K562 (cell line): ENCODE results near the gene TAPBPL. TPM values are rescaled to one million over a fixed set of nuclear protein-coding genes. Genes with fewer than 3 reads are reported as not detected.
A peak's percentile ranks its signal among the peaks of the same experiment; 100 is the strongest.

Experiments
- CBFA2T3 ChIP-seq: fragments of 450-650 bp; IDR thresholded peaks from 2 replicates; pipeline ENCODE4 v1.6.1; 2017
- E2F4 ChIP-seq: sonication (generic); formaldehyde crosslinking; IDR thresholded peaks from 2 replicates; pipeline ENCODE4 v1.8.0; 2022; ENCODE audit warnings: mild to moderate bottlenecking, low read depth, missing genetic modification reagents
- ELF2 ChIP-seq: fragments of 250-450 bp; sonication (Bioruptor Pico); IDR thresholded peaks from 2 replicates; pipeline ENCODE4 v1.5.0; 2021; ENCODE audit warnings: mild to moderate bottlenecking
- GTF2B ChIP-seq: IDR thresholded peaks from 2 replicates; pipeline ENCODE4 v1.6.1; 2011; ENCODE audit not compliant: insufficient read length; ENCODE audit errors: extremely low read depth
- KDM2B ChIP-seq: fragments of 250-450 bp; sonication (Bioruptor Pico); IDR thresholded peaks from 2 replicates; pipeline ENCODE4 v1.8.0; 2021; ENCODE audit warnings: mild to moderate bottlenecking, moderate library complexity
- NFIC ChIP-seq: fragments of 450-650 bp; IDR thresholded peaks from 2 replicates; pipeline ENCODE4 v1.6.1; 2017; ENCODE audit warnings: mild to moderate bottlenecking, inconsistent platforms
- PHF20 ChIP-seq: fragments of 450-650 bp; IDR thresholded peaks from 2 replicates; pipeline ENCODE4 v1.6.1; 2018; ENCODE audit not compliant: partially characterized antibody
- PRPF4 ChIP-seq: fragments of 200-400 bp; formaldehyde crosslinking; IDR thresholded peaks from one replicate; pipeline ENCODE4 v1.6.1; 2017; ENCODE audit warnings: low read length, low read depth, mild to moderate bottlenecking; ENCODE audit not compliant: insufficient read depth, poor library complexity, severe bottlenecking
- RBBP5 ChIP-seq: fragments of 200-600 bp; sonication (generic); IDR thresholded peaks from 2 replicates; pipeline ENCODE4 v1.6.1; 2012; ENCODE audit warnings: borderline replicate concordance, mild to moderate bottlenecking, low read length, control low read depth, inconsistent platforms; ENCODE audit not compliant: insufficient read depth, poor library complexity, severe bottlenecking
- SIRT6 ChIP-seq: IDR thresholded peaks from one replicate; pipeline ENCODE4 v1.6.1; 2012; ENCODE audit warnings: low read depth, mild to moderate bottlenecking, control low read depth, inconsistent platforms, low read length, moderate library complexity
- SMARCA5 ChIP-seq: fragments of 450-650 bp; IDR thresholded peaks from 2 replicates; pipeline ENCODE4 v1.6.1; 2016
- SNRNP70 ChIP-seq: fragments of 200-400 bp; formaldehyde crosslinking; optimal IDR thresholded peaks from 2 replicates; pipeline ENCODE3; 2017; ENCODE audit warnings: low read depth, low read length
- TCF3 ChIP-seq: sonication (generic); formaldehyde crosslinking; IDR thresholded peaks from 2 replicates; pipeline ENCODE4 v1.4.0; 2020; ENCODE audit warnings: mild to moderate bottlenecking, missing genetic modification reagents
- TEAD2 ChIP-seq: fragments of 450-650 bp; IDR thresholded peaks from 2 replicates; pipeline ENCODE4 v1.6.1; 2016; ENCODE audit warnings: missing genetic modification characterization, control low read depth, missing compliant biosample characterization
- THRA ChIP-seq: fragments of 450-650 bp; IDR thresholded peaks from 2 replicates; pipeline ENCODE4 v1.6.1; 2017; ENCODE audit warnings: mild to moderate bottlenecking, moderate library complexity
- THRAP3 ChIP-seq: fragments of 450-650 bp; IDR thresholded peaks from 2 replicates; pipeline ENCODE4 v1.6.1; 2016; ENCODE audit warnings: mild to moderate bottlenecking, inconsistent platforms, borderline replicate concordance
- ZKSCAN3 ChIP-seq: fragments of 250-450 bp; sonication (Bioruptor Pico); IDR thresholded peaks from 2 replicates; pipeline ENCODE4 v1.4.0; 2020
- ZNF785 ChIP-seq: fragments of 250-450 bp; sonication (Bioruptor Pico); IDR thresholded peaks from 2 replicates; pipeline ENCODE4 v1.4.0; 2020; ENCODE audit warnings: mild to moderate bottlenecking
- polyA plus RNA-seq, 8 experiments: library from polyadenylated mRNA; depleted of rRNA in 4 of 8; stranded (reverse) in 5 of 8; unstranded in 3 of 8; fragments of >200 nt; fragmentation: Nextera tagmentation in 2 of 8; fragmentation: Illumina TruSeq in 1 of 8; extraction: Ambion mirVana in 2 of 8; extraction: Trizol in 1 of 8; gene quantifications; 2 replicates each; pipeline versions ENCODE4 v1.2.1 to v1.2.3, GENCODE V29; 2011 to 2014; ENCODE audit warnings: inconsistent platforms in 1 of 8, missing spikeins in 1 of 8
- total RNA-seq, 7 experiments: library from RNA; depleted of rRNA in 6 of 7; stranded (reverse); fragments of >200 nt in 6 of 7; fragmentation: Illumina TruSeq in 2 of 7; extraction: Trizol in 2 of 7; gene quantifications; 2 replicates each; pipeline versions ENCODE4 v1.2.1 to v1.2.3, GENCODE V29; 2011 to 2021; ENCODE audit warnings: low replicate concordance in 1 of 7
- TF ChIP-seq, protein P1 (sequence below), 3 experiments: IDR thresholded peaks in 2 of 3; conservative IDR thresholded peaks in 1 of 3; 2 replicates each; pipeline ENCODE4 v1.5.1; 2011 to 2012; ENCODE audit warnings: low read length in 3 of 3, mild to moderate bottlenecking in 3 of 3, control low read depth in 2 of 3, improper control_type of control experiment in 1 of 3, inconsistent platforms in 1 of 3, low read depth in 1 of 3, mixed read lengths in 1 of 3, moderate library complexity in 1 of 3; ENCODE audit not compliant: insufficient read depth in 2 of 3

Gene TAPBPL
- total and polyA plus RNA-seq, 9 of the 15 experiments (the other 6 are each of a cell fraction or from before 2014, with no cell fraction given) = 0.29 to 1.6 (median 0.45) TPM

DNA sequence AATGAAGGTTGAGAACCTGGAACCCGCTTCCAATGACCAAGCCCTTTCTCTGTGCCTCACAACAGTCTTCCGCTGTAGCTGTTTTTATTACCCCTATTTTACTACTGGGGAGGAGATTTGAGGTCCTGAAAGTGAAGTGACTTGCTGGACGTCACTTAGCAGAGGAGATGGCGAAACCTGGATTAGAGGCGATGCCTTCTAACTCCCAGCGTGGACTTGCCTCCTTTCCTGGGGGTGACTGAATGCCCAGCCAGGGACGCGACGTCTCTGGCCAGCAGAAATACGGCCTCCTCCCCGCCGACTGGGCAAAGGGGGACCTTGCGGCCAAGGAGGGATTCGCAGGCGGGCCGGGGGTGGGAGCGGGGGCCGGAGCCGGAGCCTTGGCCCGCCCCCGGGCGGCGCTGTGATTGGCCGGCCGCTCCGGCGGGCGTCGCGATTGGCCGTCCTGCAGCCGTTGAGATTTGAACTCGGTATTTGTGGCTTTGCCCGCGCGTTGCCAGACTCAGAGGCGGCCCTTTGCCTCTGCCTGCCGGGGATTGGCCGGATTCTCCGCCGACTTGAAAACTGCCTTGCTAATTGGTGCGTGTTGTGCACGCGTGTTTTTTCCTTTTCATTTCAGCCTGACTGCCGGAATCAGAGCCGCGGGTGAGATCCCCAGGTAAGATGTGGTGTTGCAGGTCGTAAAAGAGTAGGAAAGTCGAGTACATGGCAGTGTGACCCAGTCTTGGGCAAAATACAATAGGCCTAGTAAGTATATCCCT lies 41.8 kb downstream of the TAPBPL start, which contains the start of gene NCAPD2 (continued):
- TF ChIP-seq THRA (no peak), THRAP3 (no peak), PRPF4 (no peak), ELF2 (CRISPR knock-in tag) (no peak), TEAD2 (tag) (no peak), TCF3 (CRISPR knock-in tag) (no peak), ZKSCAN3 (CRISPR knock-in tag) (no peak), GTF2B (no peak), ZNF785 (CRISPR knock-in tag) (no peak), RBBP5 (no peak), SMARCA5 (peak; percentile 57), SIRT6 (no peak), KDM2B (CRISPR knock-in tag) (no peak), CBFA2T3 (no peak), PHF20 (no peak), NFIC (peak; percentile 73), E2F4 (CRISPR knock-in tag) (peak; percentile 85), SNRNP70 (no peak)
- TF ChIP-seq, protein P1, sequence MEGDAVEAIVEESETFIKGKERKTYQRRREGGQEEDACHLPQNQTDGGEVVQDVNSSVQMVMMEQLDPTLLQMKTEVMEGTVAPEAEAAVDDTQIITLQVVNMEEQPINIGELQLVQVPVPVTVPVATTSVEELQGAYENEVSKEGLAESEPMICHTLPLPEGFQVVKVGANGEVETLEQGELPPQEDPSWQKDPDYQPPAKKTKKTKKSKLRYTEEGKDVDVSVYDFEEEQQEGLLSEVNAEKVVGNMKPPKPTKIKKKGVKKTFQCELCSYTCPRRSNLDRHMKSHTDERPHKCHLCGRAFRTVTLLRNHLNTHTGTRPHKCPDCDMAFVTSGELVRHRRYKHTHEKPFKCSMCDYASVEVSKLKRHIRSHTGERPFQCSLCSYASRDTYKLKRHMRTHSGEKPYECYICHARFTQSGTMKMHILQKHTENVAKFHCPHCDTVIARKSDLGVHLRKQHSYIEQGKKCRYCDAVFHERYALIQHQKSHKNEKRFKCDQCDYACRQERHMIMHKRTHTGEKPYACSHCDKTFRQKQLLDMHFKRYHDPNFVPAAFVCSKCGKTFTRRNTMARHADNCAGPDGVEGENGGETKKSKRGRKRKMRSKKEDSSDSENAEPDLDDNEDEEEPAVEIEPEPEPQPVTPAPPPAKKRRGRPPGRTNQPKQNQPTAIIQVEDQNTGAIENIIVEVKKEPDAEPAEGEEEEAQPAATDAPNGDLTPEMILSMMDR (IDR thresholded peaks at IDR 0.05 in 2 of 3, conservative IDR thresholded peaks at IDR 0.05 in 1 of 3; ENCODE audit: insufficient read depth in 2 of 3, low read depth in 1 of 3, low read length in 3 of 3) = no peak; a peak in 1 of 6 replicates
